Activated CD8-positive, alpha-beta T cell treated with anti-CD3 and anti-CD28 coated beads for 36 hours (primary cell): ENCODE data around the gene TRMT44. TPM values are rescaled to one million over a fixed set of nuclear protein-coding genes. Genes with fewer than 3 reads are reported as not detected.

Source experiments
- ATAC-seq: fragments of 200-7000 bp; cut with Tn5 transposase; one replicate; pipeline ENCODE4 v1.10.0; 2021; ENCODE audit warnings: mild to moderate bottlenecking, moderate library complexity
- CTCF ChIA-PET: fragments of 350-600 bp; sonication (Branson Sonifier 250); formaldehyde crosslinking; loops from one replicate; lab custom pipeline; 2021; ENCODE audit warnings: antibody characterized with exemption; lab: Charles Lee
- POLR2A ChIA-PET: fragments of 350-600 bp; sonication (Branson Sonifier 250); formaldehyde crosslinking; loops from one replicate; lab custom pipeline; 2021; ENCODE audit warnings: antibody characterized with exemption; lab: Charles Lee
- DNase-seq: peaks from one replicate; pipeline ENCODE4 v3.0.0-alpha.2; 2020
- H3K27ac Mint-ChIP-seq: one replicate; pipeline ENCODE4 v1.8.0; 2021; ENCODE audit warnings: mild to moderate bottlenecking, mixed read lengths
- H3K27me3 Mint-ChIP-seq: one replicate; pipeline ENCODE4 v1.8.0; 2021; ENCODE audit warnings: mixed read lengths
- H3K36me3 Mint-ChIP-seq: one replicate; pipeline ENCODE4 v1.8.0; 2021; ENCODE audit warnings: low read depth, mixed read lengths
- H3K4me1 Mint-ChIP-seq: one replicate; pipeline ENCODE4 v1.8.0; 2021; ENCODE audit warnings: low read depth, mixed read lengths
- H3K4me3 Mint-ChIP-seq: one replicate; pipeline ENCODE4 v1.8.0; 2021; ENCODE audit warnings: mild to moderate bottlenecking, moderate library complexity, mixed read lengths
- H3K9me3 Mint-ChIP-seq: one replicate; pipeline ENCODE4 v1.8.0; 2021; ENCODE audit warnings: mixed read lengths
- CTCF ChIP-seq: fragments of 200-600 bp; IDR thresholded peaks from one replicate; pipeline ENCODE4 v1.8.0; 2022; ENCODE audit warnings: antibody characterized with exemption, mild to moderate bottlenecking
- intact Hi-C: fragments of 100-400 bp; cut with micrococcal nuclease; formaldehyde crosslinking; loops from one replicate; pipeline ENCODE4 v1.10.0; 2022
- total RNA-seq, 2 experiments: library from RNA; stranded (reverse); gene quantifications; one replicate each; pipeline ENCODE4 v1.2.3, GENCODE V29; 2021

TRMT44 gene
- total RNA-seq, 2 experiments from 2014 or later, result 25.5 to 26.3 TPM

DNA sequence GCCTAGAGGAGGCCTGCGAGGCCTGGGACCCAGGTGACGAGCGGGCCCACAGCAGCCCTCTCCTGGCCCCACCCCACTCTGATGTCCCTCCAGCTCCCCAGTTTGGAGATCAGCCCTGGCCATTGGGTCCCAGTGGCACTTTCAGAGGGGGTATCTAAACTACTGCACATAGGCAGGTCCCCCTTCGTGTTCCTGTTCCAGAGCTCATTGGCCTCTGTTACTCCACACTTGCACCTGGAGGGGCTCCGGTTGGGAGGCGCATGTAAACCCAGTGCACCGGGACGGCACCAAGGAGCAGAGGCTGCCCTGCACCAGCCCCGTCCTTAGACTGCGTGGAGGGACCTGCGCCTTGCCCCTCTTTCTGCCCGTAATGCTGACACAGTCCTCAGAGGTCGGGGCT, 34.3 kb downstream of the TRMT44 start:
- H3K4me1 Mint-ChIP-seq, result no peaks in the 10 kb centered on the region
- no peak overlapping the region for H3K4me3 Mint-ChIP-seq
- H3K9me3 Mint-ChIP-seq, result no peaks in the 10 kb centered on the region
- ATAC-seq, result no peak
- H3K27ac Mint-ChIP-seq, result no peak overlapping the region
- CTCF ChIA-PET, result interaction anchor here (1.1 kb wide), 1 partner anchor 72 kb away, joined by 3 read pairs; no protein-coding TSS in a partner anchor
- H3K27me3 Mint-ChIP-seq, result no peaks in the 10 kb centered on the region
- TF ChIP-seq CTCF, result no peak
- no peak for DNase-seq
- intact Hi-C loops, result no loop called here
- H3K36me3 Mint-ChIP-seq, result peaks cover 4% of the 10 kb centered on the region
- POLR2A ChIA-PET, result interaction anchor here (1.4 kb wide), 1 partner anchor 34 kb away, joined by 3 read pairs; the partner anchor contains the start of genes ACOX3 and TRMT44

- ATAC-seq (no peak), DNase-seq (no peak)
- ChIA-PET CTCF (no interaction called here), POLR2A (interaction anchor here (0.6 to 1.4 kb wide), 2 partner anchors 15 to 35 kb away, joined by 3 read pairs; partner anchors contain the start of genes ACOX3 and TRMT44)
- Mint-ChIP-seq H3K4me3 (no peak overlapping the region), H3K27me3 (no peaks in the 10 kb centered on the region), H3K9me3 (no peaks in the 10 kb centered on the region), H3K36me3 (peaks cover 4% of the 10 kb centered on the region), H3K4me1 (no peaks in the 10 kb centered on the region), H3K27ac (no peak overlapping the region)
- TF ChIP-seq CTCF, result no peak
- intact Hi-C loops, result no loop called here
Measured at GRCh38 chr4:8475751-8476575, 35.4 kb downstream of the TRMT44 start.

- TF ChIP-seq CTCF, result no peak
- H3K4me1 Mint-ChIP-seq, result no peaks in the 10 kb centered on the region
- no peak overlapping the region for H3K4me3 Mint-ChIP-seq
- no peak for ATAC-seq
- CTCF ChIA-PET, result no interaction called here
- DNase-seq, result no peak
- no peak overlapping the region for H3K27ac Mint-ChIP-seq
- no peaks in the 10 kb centered on the region for H3K27me3 Mint-ChIP-seq
- intact Hi-C loops, result no loop called here
- POLR2A ChIA-PET, result no interaction called here
- H3K9me3 Mint-ChIP-seq, result no peaks in the 10 kb centered on the region
- H3K36me3 Mint-ChIP-seq, result peaks cover 4% of the 10 kb centered on the region
Measured at GRCh38 chr4:8477095-8477635, 36.6 kb downstream of the TRMT44 start.

- ChIA-PET POLR2A (no interaction called here), CTCF (no interaction called here)
- no peak for TF ChIP-seq CTCF
- Mint-ChIP-seq H3K9me3 (no peaks in the 10 kb centered on the region), H3K27me3 (no peaks in the 10 kb centered on the region), H3K27ac (no peak overlapping the region), H3K4me1 (no peaks in the 10 kb centered on the region), H3K36me3 (peaks cover 4% of the 10 kb centered on the region), H3K4me3 (no peak overlapping the region)
- intact Hi-C loops, result no loop called here
- ATAC-seq (no peak), DNase-seq (no peak)
Measured at GRCh38 chr4:8477676-8478075, 37.1 kb downstream of the TRMT44 start.

- Mint-ChIP-seq H3K27me3 (no peaks in the 10 kb centered on the region), H3K9me3 (no peaks in the 10 kb centered on the region), H3K4me1 (no peaks in the 10 kb centered on the region), H3K4me3 (no peak overlapping the region), H3K36me3 (peaks cover 4% of the 10 kb centered on the region), H3K27ac (no peak overlapping the region)
- CTCF ChIA-PET, result interaction anchor here (1.9 kb wide), 1 partner anchor 10 kb away, joined by 6 read pairs; no protein-coding TSS in a partner anchor
- ATAC-seq (no peak), DNase-seq (no peak)
- POLR2A ChIA-PET, result no interaction called here
- intact Hi-C loops, result no loop called here
- no peak for TF ChIP-seq CTCF
Measured at GRCh38 chr4:8478371-8478770, 37.8 kb downstream of the TRMT44 start.
